IMR-90 (cell line): ENCODE measurements around the gene ELMO1. TPM values are rescaled to one million over a fixed set of nuclear protein-coding genes. Genes with fewer than 3 reads are reported as not detected.

ENCODE experiments used
- ATAC-seq: fragments of 200-7000 bp; cut with Tn5 transposase; 2 replicates; pipeline ENCODE4 v1.9.1; 2020; ENCODE audit warnings: low read depth, mild to moderate bottlenecking, moderate library complexity
- BruUV-seq: library from RNA; stranded (reverse); fragments of 400-500 nt; replicated peaks from 2 replicates; lab custom pipeline; 2021; lab: Mats Ljungman, UMichigan
- CTCF ChIA-PET: fragments of 300-600 bp; formaldehyde crosslinking; extraction: SDS; loops from one replicate; lab custom pipeline; 2021; ENCODE audit warnings: antibody characterized with exemption; lab: Yijun Ruan, JAX
- POLR2A ChIA-PET: fragments of 300-600 bp; sonication (Branson Sonifier 250); formaldehyde crosslinking; loops from one replicate; lab custom pipeline; 2022; ENCODE audit warnings: antibody characterized with exemption; ENCODE audit not compliant: unreplicated experiment; lab: Charles Lee
- DNase-seq: peaks from one replicate; pipeline ENCODE4 v3.0.0; 2013
- H2AFZ ChIP-seq: replicated peaks from 2 replicates; pipeline ENCODE3; 2013; ENCODE audit warnings: low read length, mild to moderate bottlenecking; ENCODE audit not compliant: poor library complexity
- H2AK5ac ChIP-seq: 2 replicates; pipeline ENCODE4 v1.6.1; 2013; ENCODE audit warnings: low read depth, low read length, inconsistent platforms
- H2AK9ac ChIP-seq: replicated peaks from 2 replicates; pipeline ENCODE3; 2013; ENCODE audit warnings: mild to moderate bottlenecking, low read depth, low read length, moderate library complexity; ENCODE audit not compliant: poor library complexity
- H2BK120ac ChIP-seq: 2 replicates; pipeline ENCODE4 v1.6.1; 2013; ENCODE audit warnings: low read depth, low read length, inconsistent platforms
- H2BK15ac ChIP-seq: 3 replicates; pipeline ENCODE4 v1.6.1; 2013; ENCODE audit warnings: low read depth, low read length, inconsistent platforms
- H2BK20ac ChIP-seq: 2 replicates; pipeline ENCODE4 v1.6.1; 2013; ENCODE audit warnings: low read depth, mild to moderate bottlenecking, inconsistent platforms, low read length, moderate library complexity
- H2BK5ac ChIP-seq: 2 replicates; pipeline ENCODE4 v1.6.1; 2013; ENCODE audit warnings: mild to moderate bottlenecking, low read depth, low read length, inconsistent platforms; ENCODE audit not compliant: poor library complexity, severe bottlenecking
- H3K14ac ChIP-seq: replicated peaks from 2 replicates; pipeline ENCODE4 v1.6.1; 2013; ENCODE audit warnings: low read depth, low read length, inconsistent platforms
- H3K18ac ChIP-seq: 2 replicates; pipeline ENCODE4 v1.6.1; 2013; ENCODE audit warnings: low read depth, low read length, control low read depth
- H3K23ac ChIP-seq: 2 replicates; pipeline ENCODE4 v1.6.1; 2013; ENCODE audit warnings: low read depth, low read length, inconsistent platforms
- H3K27ac ChIP-seq: 2 replicates; pipeline ENCODE4 v1.5.1; 2013; ENCODE audit warnings: mild to moderate bottlenecking, control low read depth, low read length; ENCODE audit not compliant: insufficient read depth
- H3K27me3 ChIP-seq: 2 replicates; pipeline ENCODE4 v1.6.1; 2013; ENCODE audit warnings: low read length; ENCODE audit not compliant: control insufficient read depth, insufficient read depth
- H3K36me3 ChIP-seq: 2 replicates; pipeline ENCODE4 v1.6.1; 2013; ENCODE audit warnings: low read length, mixed read lengths; ENCODE audit not compliant: control insufficient read depth, insufficient read depth
- H3K4ac ChIP-seq: 2 replicates; pipeline ENCODE4 v1.6.1; 2013; ENCODE audit warnings: low read depth, low read length, inconsistent platforms
- H3K4me1 ChIP-seq: 2 replicates; pipeline ENCODE4 v1.6.1; 2013; ENCODE audit warnings: low read length, mixed read lengths; ENCODE audit not compliant: control insufficient read depth, insufficient read depth
- H3K4me2 ChIP-seq: 2 replicates; pipeline ENCODE4 v1.6.1; 2013; ENCODE audit warnings: low read depth, mild to moderate bottlenecking, control low read depth, low read length, moderate library complexity
- H3K4me3 ChIP-seq: 2 replicates; pipeline ENCODE4 v1.5.1; 2013; ENCODE audit warnings: low read depth, mild to moderate bottlenecking, control low read depth, low read length, moderate library complexity; ENCODE audit not compliant: insufficient read depth
- H3K56ac ChIP-seq: 2 replicates; pipeline ENCODE4 v1.6.1; 2013; ENCODE audit warnings: low read length, inconsistent platforms; ENCODE audit not compliant: insufficient read depth; ENCODE audit errors: extremely low read depth
- H3K79me1 ChIP-seq, 2 experiments: 2 replicates each; pipeline ENCODE4 v1.6.1; 2013; ENCODE audit warnings: low read length in 2 of 2, inconsistent platforms in 1 of 2, low read depth in 1 of 2
- H3K9ac ChIP-seq: 2 replicates; pipeline ENCODE4 v1.6.1; 2013; ENCODE audit warnings: low read depth, low read length, control low read depth
- H3K9me1 ChIP-seq: 2 replicates; pipeline ENCODE4 v1.6.1; 2013; ENCODE audit warnings: low read length, inconsistent platforms; ENCODE audit not compliant: insufficient read depth
- H3K9me3 ChIP-seq: 2 replicates; pipeline ENCODE4 v1.6.1; 2013; ENCODE audit warnings: low read length; ENCODE audit not compliant: control insufficient read depth, insufficient read depth
- H4K20me1 ChIP-seq: 2 replicates; pipeline ENCODE4 v1.6.1; 2013; ENCODE audit warnings: low read length, inconsistent platforms; ENCODE audit not compliant: insufficient read depth
- H4K5ac ChIP-seq: 2 replicates; pipeline ENCODE4 v1.6.1; 2013; ENCODE audit warnings: mild to moderate bottlenecking, low read depth, low read length, control low read depth
- H4K8ac ChIP-seq, 2 experiments: 2 replicates each; pipeline ENCODE4 v1.6.1; 2013; ENCODE audit warnings: low read depth in 2 of 2, low read length in 2 of 2, control low read depth in 1 of 2, inconsistent platforms in 1 of 2
- H4K91ac ChIP-seq: 2 replicates; pipeline ENCODE4 v1.6.1; 2013; ENCODE audit warnings: low read depth, low read length, inconsistent platforms; ENCODE audit not compliant: insufficient read depth
- MAFK ChIP-seq: IDR thresholded peaks from 2 replicates; pipeline ENCODE4 v1.6.1; 2012; ENCODE audit warnings: low read depth, low read length, improper control_type of control experiment
- WGBS, 2 experiments: methylation state at CpG; one replicate each; pipeline versions ENCODE4 v1.1.5 to v1.1.7; 2013; ENCODE audit warnings: missing lambda C conversion rate in 2 of 2; ENCODE audit not compliant: insufficient read length in 1 of 2; ENCODE audit errors: extremely low coverage in 2 of 2; 5-methylcytosine and 5-hydroxymethylcytosine counted together
- dilution Hi-C: fragments of 300-500 bp; cut with HindIII; formaldehyde crosslinking; loops from one replicate; pipeline ENCODE4 v1.14.3; 2018; ENCODE audit warnings: low sequenced_read_pairs; ENCODE audit not compliant: unreplicated experiment
- in situ Hi-C: fragments of 300-500 bp; cut with MboI; formaldehyde crosslinking; loops from 3 replicates; pipeline ENCODE4 v1.14.3; 2019; ENCODE audit warnings: low sequenced_read_pairs, inconsistent platforms, mixed read lengths
- intact Hi-C: fragments of 100-400 bp; cut with micrococcal nuclease; formaldehyde crosslinking; loops from 2 replicates; pipeline ENCODE4 v1.10.0; 2022
- polyA plus RNA-seq, 3 experiments: library from polyadenylated mRNA; depleted of rRNA; stranded (reverse); fragments of >200 nt; gene quantifications; 2 replicates each; pipeline ENCODE4 v1.2.3, GENCODE V29; 2012; ENCODE audit warnings: low replicate concordance in 1 of 3
- total RNA-seq: library from RNA; depleted of rRNA; stranded (reverse); fragments of >200 nt; gene quantifications from 2 replicates; pipeline ENCODE4 v1.2.3, GENCODE V29; 2012

The ELMO1 gene
- total and polyA plus RNA-seq, 2 of the 4 experiments (the other 2 are of a cell fraction), result 0.03 TPM; not detected in 1

- H3K79me1 ChIP-seq, result no peaks in the 10 kb centered on the region
- CTCF ChIA-PET, result no interaction called here
- ATAC-seq, result no peak
- no peak overlapping the region for H2BK120ac ChIP-seq
- H3K4ac ChIP-seq, result no peak overlapping the region
- no peak overlapping the region for H3K56ac ChIP-seq
- no peak overlapping the region for H4K8ac ChIP-seq
- intact Hi-C loops (loop anchor here (10.0 kb wide), 1 partner anchor 56 kb away; no protein-coding TSS in a partner anchor), dilution Hi-C loops (no loop called here), in situ Hi-C loops (no loop called here)
- no peaks in the 10 kb centered on the region for H3K27me3 ChIP-seq
- H3K4me2 ChIP-seq, result no peak overlapping the region
- no peak overlapping the region for H2AK5ac ChIP-seq
- no peak for DNase-seq
- no peak overlapping the region for H3K23ac ChIP-seq
- H3K36me3 ChIP-seq, result no peaks in the 10 kb centered on the region
- no peak overlapping the region for H3K27ac ChIP-seq
- no peak overlapping the region for H3K14ac ChIP-seq
- H3K9me1 ChIP-seq, result no peaks in the 10 kb centered on the region
- H3K9me3 ChIP-seq, result no peaks in the 10 kb centered on the region; the same call in 1 of the 2 replicates
- H4K20me1 ChIP-seq, result no peaks in the 10 kb centered on the region
- H4K91ac ChIP-seq, result no peak overlapping the region
- no peaks in the 10 kb centered on the region for H3K4me1 ChIP-seq
- no peak overlapping the region for H3K9ac ChIP-seq
- H2AFZ ChIP-seq, result no peak overlapping the region
- no peak overlapping the region for H2BK5ac ChIP-seq
- no peak overlapping the region for H3K4me3 ChIP-seq
- no CpG with 5 or more reads among the region's 8 CpGs for WGBS, 2 experiments
- no peak overlapping the region for H2BK15ac ChIP-seq
- no peak overlapping the region for H2BK20ac ChIP-seq
- no peak overlapping the region for H3K18ac ChIP-seq
- no peak for TF ChIP-seq MAFK
- H2AK9ac ChIP-seq, result no peak overlapping the region
- BruUV-seq, result no TSS peak
- POLR2A ChIA-PET, result no interaction called here
- H4K5ac ChIP-seq, result no peak overlapping the region
These were observed 7.8 kb downstream of the ELMO1 start for GRCh38 chr7:37440738-37441385.
